Measurements from ENCODE around the gene BABAM2.

DNA sequence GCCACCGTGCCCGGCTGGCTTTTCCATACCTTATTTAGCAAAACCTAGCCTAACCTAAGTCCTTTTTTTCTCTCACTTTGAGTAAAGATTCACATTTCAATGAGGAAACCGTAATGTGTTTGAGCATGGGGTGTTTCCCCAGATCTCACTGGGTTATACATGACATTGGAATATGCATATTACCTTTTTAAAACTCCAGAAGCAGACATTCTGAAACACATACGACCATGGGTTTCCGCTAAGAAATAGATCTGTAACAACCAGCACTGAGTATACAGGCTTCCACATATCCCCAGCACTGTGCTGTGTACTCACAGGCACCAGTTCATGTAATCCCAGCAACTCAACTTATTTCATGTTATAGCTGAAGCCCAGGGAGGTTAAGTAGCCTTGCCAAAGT, 461.1 kb downstream of the BABAM2 start:
- TF ChIP-seq, protein P1, sequence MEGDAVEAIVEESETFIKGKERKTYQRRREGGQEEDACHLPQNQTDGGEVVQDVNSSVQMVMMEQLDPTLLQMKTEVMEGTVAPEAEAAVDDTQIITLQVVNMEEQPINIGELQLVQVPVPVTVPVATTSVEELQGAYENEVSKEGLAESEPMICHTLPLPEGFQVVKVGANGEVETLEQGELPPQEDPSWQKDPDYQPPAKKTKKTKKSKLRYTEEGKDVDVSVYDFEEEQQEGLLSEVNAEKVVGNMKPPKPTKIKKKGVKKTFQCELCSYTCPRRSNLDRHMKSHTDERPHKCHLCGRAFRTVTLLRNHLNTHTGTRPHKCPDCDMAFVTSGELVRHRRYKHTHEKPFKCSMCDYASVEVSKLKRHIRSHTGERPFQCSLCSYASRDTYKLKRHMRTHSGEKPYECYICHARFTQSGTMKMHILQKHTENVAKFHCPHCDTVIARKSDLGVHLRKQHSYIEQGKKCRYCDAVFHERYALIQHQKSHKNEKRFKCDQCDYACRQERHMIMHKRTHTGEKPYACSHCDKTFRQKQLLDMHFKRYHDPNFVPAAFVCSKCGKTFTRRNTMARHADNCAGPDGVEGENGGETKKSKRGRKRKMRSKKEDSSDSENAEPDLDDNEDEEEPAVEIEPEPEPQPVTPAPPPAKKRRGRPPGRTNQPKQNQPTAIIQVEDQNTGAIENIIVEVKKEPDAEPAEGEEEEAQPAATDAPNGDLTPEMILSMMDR (IDR thresholded peaks at IDR 0.05; ENCODE audit: low read depth, low read length), result no peak
- no peak for TF ChIP-seq POLR2A (IDR thresholded peaks at IDR 0.05; ENCODE audit: extremely low read depth, insufficient read length)
- TF ChIP-seq, protein P2, sequence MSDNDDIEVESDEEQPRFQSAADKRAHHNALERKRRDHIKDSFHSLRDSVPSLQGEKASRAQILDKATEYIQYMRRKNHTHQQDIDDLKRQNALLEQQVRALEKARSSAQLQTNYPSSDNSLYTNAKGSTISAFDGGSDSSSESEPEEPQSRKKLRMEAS (IDR thresholded peaks at IDR 0.05; ENCODE audit: low read depth, low read length), result no peak
- TF ChIP-seq MYC (IDR thresholded peaks at IDR 0.05; ENCODE audit: low read depth, low read length), result no peak
